Islet of Langerhans (tissue), 1 donor: ENCODE measurements around the gene PRRG2.

Experiments
- FAIRE-seq: peaks from one replicate; lab custom pipeline; 2011; peaks lifted over from hg19 to GRCh38; lab: Jason Lieb, UNC

Gene PRRG2

GRCh38 chr19:49640113-49640898, 59.2 kb downstream of the PRRG2 start, which contains the start of gene RRAS:
Gene RRAS, minus strand, starts transcription at chr19:49640143. Its CDS starts 45 bp downstream, at chr19:49640098.
- FAIRE-seq = peak; percentile 58
